ENCODE results near the gene GRK7.
A peak's percentile ranks its signal among the peaks of the same experiment; 100 is the strongest.

Gene GRK7

GRCh38 chr3:141726483-141726882 lies 36.7 kb upstream of the GRK7 start:
- TF ChIP-seq CTCF (conservative IDR thresholded peaks at IDR 0.05; ENCODE audit: control insufficient read depth, insufficient read depth, low read depth, low read length) = no peak
- no peak overlapping the region for H3K4me3 ChIP-seq (ENCODE audit: control insufficient read depth, low read depth, low read length)
- DNase-seq (ENCODE audit: low read depth) = no peak

- peak; percentile 5 for DNase-seq (ENCODE audit: low read depth)
- no peak for TF ChIP-seq CTCF (conservative IDR thresholded peaks at IDR 0.05; ENCODE audit: control insufficient read depth, insufficient read depth, low read depth, low read length)
- H3K4me3 ChIP-seq (ENCODE audit: control insufficient read depth, low read depth, low read length) = no peak overlapping the region
These were observed 34.8 kb upstream of the GRK7 start for GRCh38 chr3:141728355-141728892.

- DNase-seq (ENCODE audit: low read depth) = no peak
- no peak overlapping the region for H3K4me3 ChIP-seq (ENCODE audit: control insufficient read depth, low read depth, low read length)
- TF ChIP-seq CTCF (conservative IDR thresholded peaks at IDR 0.05; ENCODE audit: control insufficient read depth, insufficient read depth, low read depth, low read length) = peak; percentile 7
These were observed 34.0 kb upstream of the GRK7 start for GRCh38 chr3:141729240-141729639.

GRCh38 chr3:141735176-141735575 lies 28.0 kb upstream of the GRK7 start:
- H3K4me3 ChIP-seq (ENCODE audit: control insufficient read depth, low read depth, low read length) = no peak overlapping the region
- no peak for DNase-seq (ENCODE audit: low read depth)
- TF ChIP-seq CTCF (conservative IDR thresholded peaks at IDR 0.05; ENCODE audit: control insufficient read depth, insufficient read depth, low read depth, low read length) = no peak

- TF ChIP-seq CTCF (conservative IDR thresholded peaks at IDR 0.05; ENCODE audit: control insufficient read depth, insufficient read depth, low read depth, low read length) = no peak
- H3K4me3 ChIP-seq (ENCODE audit: control insufficient read depth, low read depth, low read length) = no peak overlapping the region
- DNase-seq (ENCODE audit: low read depth) = no peak
These were observed 27.3 kb upstream of the GRK7 start for GRCh38 chr3:141735770-141736465.

- H3K4me3 ChIP-seq (ENCODE audit: control insufficient read depth, low read depth, low read length) = no peak overlapping the region
- TF ChIP-seq CTCF (conservative IDR thresholded peaks at IDR 0.05; ENCODE audit: control insufficient read depth, insufficient read depth, low read depth, low read length) = no peak
- DNase-seq (ENCODE audit: low read depth) = no peak
These were observed 26.1 kb upstream of the GRK7 start for GRCh38 chr3:141737093-141737492.
